Measurements from ENCODE around the gene CAPN8.

CAPN8 gene

DNA sequence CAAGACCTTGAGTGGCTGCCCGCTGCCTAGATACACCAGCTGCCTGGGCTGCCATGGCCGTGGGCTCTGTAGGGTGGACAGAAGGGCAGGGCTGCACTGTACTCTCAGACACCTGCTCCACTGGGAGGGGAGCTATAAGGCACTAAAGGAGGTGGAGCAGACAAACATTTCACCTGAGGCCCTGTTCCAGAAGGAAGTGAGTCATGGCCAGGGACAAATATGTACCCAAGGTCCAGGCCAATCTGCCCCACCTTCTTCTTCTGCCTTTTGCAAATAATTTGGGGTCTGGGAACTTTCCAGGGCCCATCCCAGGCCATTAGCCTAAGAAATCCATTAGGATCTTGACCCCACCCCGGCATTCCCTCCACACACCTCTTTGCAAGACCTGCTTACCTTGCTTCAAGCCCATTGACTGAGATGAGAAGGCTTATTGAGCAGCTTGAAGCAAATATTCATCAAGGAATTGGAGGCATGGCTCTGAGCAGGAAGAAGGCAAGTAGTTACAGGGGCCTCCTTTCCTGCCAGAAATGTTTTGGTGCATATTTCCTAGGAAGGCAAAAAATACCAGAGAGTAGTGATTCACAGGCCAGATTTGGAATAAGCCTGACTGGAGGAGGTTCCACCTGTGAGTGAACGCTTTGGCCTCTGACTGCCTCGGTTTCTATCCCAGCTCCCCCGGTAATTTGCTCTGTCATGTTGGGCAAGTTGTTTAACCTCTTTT lies at the start of gene CAPN8:
Gene CAPN8 (minus strand): TSS at position 110 of the 721 bp plus-strand sequence. CDS start 55 bp downstream, at position 55.
- peak; percentile 33 for DNase-seq (ENCODE audit: low spot score)

DNA sequence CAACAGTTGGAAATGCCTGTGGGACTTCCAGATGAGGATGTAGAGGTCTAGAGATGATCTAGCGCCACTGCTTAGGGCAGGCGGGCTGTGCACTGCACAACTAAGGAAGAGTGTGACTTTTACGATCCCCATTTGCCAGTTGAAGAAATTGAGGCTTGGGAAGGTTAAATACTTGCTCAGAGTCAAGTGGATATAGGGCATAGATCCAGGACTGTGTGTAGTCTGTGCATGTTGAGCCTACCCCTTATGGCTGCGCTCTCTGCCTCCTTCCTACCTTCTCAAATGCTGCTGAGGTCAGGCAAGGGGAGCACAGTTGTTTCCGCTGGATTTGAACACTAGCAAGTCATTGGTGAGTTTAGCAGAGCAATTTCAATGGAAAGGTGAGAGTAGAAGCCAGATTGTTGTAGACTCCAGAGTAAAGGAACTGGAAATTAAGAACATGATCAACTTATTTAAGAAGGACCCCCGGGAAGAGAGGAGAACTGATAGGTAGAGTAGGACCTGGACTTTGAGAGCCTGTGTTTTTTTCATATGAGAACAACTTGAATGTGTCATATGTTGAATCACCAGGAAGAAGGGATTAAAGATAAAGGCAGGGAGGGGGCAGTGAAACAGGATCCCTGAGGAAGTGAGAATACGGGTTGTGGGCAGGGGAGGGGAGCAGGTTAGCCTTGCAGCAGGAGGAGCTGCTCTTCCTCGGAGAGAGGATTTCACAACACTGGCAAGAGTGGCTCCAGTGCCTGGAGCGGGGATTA lies 49.5 kb upstream of the CAPN8 start:
- DNase-seq (ENCODE audit: low spot score) = no peak

DNA sequence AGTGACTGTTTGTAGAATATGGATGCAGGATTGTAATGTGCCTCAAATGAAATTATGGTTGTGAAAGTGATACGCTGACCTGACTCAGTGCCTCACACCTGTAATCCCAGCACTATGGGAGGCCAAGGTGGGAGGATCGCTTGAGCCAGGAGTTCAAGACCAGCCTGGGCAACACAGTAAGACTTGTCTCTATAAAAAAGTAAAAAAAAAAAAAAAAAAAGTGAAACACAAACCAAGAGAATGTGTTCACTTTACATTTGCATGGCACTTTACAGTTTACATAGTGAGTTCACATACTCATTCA lies 48.9 kb upstream of the CAPN8 start:
- no peak for DNase-seq (ENCODE audit: low spot score)

DNA sequence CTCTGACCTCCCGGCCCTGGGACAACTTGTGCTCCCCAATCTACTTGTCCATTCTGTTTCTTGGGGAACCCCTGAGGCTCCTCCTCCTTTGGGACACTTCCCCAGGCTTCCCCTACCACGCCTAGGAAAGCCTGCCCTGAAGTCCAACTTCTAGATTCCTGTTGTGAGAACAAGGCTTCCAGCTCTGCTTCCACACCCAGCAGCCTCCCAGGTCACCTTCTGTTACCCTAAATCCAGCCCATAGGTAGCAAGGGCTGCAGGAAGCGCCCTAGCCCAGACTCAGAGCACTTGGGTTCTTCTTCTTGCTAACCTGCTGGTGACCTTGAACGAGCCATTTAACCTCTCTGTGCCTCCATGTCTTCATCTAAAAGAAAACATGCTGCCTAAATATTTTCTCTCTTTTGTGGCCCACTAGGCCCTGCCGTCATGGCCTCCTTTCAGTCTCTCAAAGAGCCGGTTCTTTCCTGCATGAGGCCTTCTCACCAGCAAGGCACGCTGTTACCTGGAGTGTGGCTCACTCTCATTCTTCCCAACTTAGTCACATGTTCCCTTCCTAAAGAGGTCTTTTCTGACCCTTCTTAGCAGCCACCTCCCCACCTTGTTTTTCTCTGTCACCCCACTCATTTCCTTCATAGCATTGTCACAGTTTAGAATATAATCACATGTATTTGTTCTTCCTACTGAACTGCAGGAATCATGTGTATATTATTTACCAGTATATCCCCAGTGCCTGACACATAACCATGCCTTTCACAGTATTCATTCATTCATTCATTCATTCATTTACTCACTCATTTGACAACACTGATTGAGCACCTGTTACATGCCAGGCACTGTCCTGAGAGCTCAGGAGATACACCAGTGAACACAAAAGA lies 48.3 kb upstream of the CAPN8 start:
- no peak for DNase-seq (ENCODE audit: low spot score)

DNA sequence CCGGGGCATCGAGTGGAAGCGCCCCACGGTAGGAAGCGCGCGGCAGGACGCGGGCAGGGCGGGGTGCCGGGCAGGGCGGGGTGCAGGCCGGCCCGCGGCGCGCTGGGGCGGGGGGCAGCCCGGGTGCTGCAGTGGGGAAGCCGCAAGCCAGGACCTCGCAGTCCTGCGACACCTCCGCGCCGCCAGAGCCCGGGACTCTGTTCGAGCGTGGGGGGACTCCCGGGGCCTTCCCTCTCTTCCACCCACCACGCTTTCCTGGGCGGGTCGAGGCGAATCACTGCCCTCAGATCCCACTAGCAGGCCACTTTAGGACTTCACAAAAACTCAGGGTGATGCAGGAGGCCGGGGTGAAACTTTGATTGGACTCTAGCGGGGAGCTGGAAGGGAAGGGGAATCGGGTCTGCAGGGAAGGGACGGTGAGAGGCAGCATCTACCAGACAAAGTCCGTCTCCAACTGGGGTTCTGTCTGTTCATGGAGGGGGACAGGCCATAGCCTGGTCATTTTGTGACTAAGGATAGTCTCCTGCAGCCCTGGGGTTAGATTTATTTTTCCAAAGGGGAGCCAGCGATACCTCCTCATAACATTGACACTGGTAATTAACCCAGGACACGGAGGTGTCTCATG lies 47.5 kb upstream of the CAPN8 start:
- no peak for DNase-seq (ENCODE audit: low spot score)

DNA sequence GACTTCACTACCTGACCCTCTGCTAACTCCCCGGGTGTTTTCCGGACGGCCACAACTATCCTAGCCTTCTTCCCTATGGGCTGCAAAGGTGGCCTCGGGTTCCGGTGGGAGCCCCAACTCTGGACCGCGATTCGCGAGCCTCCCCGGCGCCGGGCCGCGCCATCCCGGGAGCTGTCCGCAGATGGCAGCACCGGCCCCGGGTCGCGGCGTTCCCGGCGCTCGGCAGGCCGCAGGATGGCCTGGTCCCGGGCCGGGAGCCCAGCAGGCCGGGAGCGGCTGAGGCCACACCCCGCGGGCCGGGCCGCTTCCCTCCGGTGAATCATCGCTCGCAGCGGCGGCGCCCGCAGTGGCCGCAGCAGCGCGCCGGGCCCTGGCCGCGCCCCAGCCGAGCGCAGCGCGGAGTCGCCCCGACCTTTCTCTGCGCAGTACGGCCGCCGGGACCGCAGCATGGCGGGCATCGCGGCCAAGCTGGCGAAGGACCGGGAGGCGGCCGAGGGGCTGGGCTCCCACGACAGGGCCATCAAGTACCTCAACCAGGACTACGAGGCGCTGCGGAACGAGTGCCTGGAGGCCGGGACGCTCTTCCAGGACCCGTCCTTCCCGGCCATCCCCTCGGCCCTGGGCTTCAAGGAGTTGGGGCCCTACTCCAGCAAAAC lies 46.8 kb upstream of the CAPN8 start, which contains the start of gene CAPN2:
Gene CAPN2 (plus strand): TSS at position 346 of the 656 bp plus-strand sequence. CDS start 102 bp downstream, at position 448.
- no peak for DNase-seq (ENCODE audit: low spot score)

DNA sequence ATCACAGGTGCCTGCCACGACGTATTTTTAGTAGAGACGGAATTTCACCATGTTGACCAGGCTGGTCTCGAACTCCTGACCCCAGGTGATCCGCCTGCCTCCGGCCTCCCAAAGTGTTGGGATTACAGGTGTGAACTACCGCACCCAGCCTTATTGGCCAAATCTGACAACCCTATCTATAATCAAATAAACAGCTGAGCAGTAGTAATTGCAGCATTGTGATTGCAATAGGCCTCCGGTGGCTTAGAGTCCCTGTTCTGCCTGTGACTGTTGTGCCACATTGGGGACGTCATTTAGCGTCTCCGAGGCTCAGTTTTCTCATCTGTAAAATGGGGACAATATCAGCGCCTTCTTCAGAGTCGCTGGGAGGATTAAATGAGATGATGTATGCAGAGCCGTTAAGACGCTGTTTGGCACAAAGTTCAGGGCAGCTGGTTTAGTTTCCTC lies 46.3 kb upstream of the CAPN8 start:
- no peak for DNase-seq (ENCODE audit: low spot score)

DNA sequence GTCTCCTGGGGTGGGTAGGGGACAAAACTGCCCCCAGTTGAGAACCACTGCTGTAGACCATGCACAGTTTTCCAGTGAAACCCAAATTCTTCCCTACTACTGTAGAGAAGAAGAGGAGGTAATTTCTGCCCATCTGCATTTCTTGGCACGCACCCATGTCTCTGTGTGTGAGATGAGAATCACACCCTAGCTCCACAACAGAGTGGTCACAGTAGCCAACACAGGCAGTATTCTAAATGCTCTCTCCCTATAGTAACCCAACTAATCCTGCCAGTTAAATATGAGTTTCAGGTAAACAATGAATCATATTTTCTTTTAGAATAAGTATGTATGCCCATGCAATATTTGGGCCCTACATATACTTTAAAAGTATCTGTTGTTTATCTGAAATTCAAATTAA lies 45.7 kb upstream of the CAPN8 start:
- DNase-seq (ENCODE audit: low spot score) = no peak

DNA sequence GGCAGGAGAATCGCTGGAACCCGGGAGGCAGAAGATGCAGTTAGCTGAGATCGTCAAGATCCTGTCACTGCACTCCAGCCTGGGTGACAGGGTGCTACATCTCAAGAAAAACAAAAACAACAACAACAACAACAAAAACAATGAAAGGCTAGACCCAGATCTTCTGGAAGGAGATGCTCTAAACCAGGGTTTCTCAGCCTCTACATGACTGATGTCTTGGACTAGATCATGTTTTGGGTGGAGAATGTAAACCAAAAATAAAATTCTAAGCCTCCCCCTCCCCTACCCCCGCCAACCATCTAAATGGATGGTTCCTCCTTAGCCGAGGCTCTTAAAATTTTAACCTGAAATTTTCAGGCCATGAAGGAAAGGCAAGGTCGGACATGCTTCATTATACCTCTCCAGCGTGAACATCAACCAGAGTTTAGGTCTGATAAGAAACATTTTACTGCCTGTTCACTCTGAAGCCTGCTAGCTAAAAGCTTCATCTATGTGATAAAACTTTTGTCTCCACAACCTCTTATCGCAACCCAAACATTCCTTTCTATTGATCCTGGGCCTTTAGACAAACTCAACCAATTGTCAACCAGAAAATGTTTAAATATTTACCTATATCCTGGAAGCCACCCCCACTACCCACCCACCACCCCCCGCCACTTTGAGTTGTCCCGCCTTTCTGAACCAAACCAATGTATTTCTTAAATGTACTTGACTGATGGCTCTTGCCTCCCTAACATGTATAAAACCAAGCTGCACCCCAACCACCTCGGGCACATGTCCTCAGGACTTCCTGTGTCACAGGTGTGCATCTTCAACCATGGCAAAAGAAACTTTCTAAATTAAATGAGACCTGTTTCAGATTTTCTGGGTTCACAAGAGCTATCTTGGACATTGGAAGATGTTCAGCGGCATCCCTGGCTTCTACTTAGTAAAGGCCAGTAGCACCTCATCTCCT lies 45.0 kb upstream of the CAPN8 start:
- no peak for DNase-seq (ENCODE audit: low spot score)

DNA sequence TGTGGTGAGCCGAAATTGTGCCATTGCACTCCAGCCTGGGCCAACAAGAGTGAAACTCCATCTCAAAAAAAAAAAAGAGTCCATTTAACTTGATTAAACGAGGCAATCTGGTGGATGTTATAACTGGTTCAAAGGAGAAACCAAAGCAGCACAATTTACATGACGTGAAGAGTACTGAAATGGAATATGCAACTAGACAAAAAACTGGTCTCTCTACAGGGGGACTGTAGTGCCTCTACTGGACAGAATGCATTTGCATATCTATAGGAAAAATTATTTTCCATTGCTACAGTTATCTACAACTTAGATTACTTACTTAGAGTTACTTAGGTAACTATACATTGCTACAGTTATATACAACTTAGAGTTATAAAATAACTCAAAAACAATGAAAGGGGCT lies 44.1 kb upstream of the CAPN8 start:
- DNase-seq (ENCODE audit: low spot score) = no peak

DNA sequence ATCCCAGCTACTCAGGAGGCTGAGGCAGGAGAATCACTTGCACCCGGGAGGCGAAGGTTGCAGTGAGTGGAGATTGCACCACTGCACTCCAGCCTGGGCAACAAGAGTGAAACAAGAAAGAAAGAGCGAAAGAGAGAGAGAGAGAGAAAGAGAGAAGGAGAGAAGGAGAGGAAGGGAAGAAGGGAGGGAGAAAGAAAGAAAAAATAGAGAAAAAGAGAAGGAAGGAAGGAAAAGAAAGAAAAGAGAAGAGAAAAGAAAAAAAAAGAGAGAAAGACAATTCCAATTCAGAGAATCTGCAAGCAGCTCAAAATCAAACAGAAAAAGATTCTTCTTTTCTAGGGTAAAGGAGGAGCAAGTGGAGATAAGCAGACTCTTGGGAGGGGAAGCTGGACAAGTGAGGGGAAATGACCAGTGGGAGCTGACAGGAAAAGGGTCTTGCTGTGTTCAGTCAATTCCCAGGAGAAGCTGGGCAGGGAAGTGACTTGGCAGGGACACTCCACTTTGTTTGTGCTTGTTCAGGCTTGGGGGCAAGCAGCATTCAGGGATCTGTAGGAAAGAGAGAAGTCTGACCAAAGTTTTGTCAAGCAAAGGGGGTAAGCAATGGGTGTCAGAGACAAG lies 43.3 kb upstream of the CAPN8 start:
- no peak for DNase-seq (ENCODE audit: low spot score)

DNA sequence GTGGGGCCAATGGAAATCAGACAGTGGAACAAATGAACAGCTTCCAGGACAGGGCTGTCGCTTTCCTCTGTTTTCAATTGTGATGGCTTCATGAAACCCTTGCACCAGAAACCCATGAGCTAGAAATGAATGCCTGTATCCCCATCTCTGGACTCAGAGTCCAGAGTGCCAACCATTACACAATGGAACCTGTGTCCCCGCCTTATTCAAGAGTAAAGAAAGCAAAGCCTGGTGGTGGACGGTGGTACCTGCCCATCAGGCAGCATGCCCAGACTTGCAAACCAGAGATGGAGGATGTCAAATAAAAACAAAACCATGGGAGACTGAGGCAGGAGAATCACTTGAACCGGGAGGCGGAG lies 42.5 kb upstream of the CAPN8 start:
- DNase-seq (ENCODE audit: low spot score) = no peak

DNA sequence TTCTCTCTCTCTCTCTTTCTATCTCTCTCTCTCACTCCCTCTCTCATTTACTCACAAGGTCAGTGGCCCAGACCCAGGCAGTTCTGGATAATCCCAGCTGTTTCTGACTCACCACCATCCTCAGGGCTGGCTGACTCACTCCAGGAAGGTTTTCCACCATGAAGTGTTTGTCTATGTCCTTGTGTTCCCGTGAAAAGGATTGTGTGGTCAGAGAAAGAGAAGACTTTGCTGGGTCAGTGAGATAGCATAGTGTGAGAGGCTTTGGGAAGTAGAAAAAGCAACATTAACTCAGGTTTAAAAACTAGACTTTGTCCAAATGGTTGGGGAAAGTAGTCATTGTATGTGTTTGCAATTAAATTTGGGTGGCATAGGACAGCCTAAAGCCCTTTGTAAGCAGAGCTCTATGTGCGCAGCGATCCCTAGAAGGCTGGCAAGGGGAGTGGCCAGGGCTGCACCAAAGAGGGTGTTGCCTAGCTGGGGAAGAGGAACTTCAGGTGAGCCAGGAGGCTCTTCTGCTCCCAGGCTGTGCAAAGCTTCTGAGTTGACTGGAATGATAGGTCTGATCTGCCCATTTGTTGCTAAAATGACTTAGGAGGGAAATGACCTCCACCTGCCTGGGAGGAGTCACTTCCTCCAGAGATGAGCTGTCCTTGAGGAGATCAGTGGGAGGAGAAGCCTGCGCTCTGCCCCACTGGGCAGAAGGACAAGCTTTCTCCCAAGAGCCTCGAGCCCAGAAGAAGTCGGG lies 41.9 kb upstream of the CAPN8 start:
- peak; percentile 92 for DNase-seq (ENCODE audit: low spot score)

DNA sequence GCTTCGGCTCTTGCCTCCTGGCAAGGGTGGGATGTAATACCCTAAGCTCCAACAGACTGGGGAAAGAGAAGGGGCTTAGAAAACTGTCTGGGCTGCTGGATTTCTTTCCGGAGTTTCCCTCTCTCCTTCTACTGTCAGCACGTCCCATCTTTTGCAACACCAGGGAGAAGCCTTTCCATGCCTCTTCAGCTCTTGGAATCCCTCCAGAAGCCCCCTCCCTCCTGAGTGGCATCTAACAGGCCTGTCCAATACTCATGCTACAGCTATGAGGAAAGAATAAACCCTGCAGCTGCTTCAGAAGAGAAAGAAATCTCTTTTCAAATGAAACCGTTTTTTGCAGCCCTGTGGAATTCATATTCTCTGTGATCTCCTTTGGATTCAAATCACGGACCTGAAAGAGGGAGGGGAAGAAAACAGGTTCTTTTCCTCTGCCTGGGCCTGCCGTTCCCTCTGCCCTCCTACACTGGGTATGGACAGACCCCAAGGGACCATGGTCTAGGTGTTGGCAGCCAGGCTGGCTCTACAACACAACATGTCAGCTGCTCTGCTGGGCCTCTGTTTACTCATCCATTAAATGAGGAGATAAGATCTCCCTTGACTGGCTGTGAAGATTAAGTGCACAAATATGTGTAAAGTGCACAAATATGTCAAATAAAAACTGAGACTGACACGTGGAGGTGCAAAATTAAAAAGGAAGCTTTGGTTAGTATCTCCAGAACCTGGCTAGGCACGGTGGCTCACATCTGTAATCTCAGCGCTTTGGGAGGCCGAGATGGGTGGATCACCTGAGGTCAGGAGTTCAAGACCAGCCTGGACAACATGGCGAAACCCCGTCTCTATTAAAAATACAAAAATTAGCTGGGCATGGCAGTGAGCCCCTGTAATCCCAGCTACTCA lies 40.8 kb upstream of the CAPN8 start:
- DNase-seq (ENCODE audit: low spot score) = no peak

DNA sequence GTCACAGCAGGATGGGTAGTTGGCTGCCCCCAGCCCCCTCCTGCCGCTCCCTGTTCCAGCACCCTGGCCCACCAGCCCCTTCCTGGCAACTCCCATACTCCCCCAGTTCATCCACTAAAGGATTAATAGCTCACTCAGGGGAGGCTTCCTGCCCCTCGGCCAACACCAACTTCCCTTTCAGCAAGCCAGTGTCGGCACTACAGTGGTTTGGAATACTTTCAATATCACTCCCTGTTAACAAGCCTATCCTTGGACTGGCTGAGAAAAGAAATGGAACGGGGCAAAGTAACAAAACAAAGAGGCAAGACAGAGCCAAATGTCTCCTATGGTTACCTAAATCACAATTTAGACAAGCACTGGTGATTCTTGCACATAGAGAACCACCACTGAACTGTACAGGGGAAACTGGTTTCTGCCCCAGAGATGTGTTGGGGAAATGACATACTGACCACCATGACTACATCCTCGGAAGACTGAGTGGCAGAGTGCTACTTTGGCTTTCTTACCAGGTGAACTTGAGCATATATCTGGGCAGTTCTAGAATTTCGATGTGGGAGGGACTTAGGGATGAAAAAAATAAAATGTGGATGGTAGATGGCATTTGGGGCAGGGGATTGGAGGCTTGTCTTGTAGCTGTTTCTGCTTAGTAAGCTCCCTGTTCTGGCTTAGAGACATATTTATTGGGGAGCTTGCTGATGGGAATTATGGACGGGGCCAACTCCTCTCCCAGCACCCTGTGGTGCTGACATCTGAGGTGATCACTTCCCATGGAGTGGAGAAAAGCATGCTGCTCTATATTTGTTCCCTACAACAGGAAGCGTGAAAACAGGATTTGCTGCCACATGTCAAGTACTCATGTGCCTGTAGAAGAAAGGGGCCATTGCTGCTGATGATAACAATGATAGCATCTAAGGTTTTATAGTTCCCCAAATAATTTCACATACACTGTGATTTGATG lies 39.7 kb upstream of the CAPN8 start:
- DNase-seq (ENCODE audit: low spot score) = peak; percentile 49

DNA sequence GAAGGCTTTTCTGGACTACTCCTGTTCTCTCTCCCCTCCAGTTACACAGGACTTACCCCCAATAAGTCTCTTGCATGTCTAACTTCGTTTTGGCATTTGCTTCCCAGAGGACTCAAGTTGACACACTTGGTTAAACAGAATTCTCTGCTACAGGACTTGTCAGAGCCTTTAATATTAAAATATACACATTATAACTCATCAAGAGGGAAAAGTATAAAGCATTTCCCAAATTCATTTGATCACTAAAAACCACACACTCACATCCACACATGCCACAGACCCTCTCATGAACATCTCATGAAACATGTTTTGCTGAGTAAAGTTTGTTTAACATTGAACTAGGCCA lies 38.1 kb upstream of the CAPN8 start:
- no peak for DNase-seq (ENCODE audit: low spot score)
